ENCODE data around the gene DRC7.
"Not testable (repeated sequence)": the region's sequence is repeated elsewhere in the genome, so short reads cannot be mapped to it uniquely, and the experiment has no call there.

Gene DRC7

DNA sequence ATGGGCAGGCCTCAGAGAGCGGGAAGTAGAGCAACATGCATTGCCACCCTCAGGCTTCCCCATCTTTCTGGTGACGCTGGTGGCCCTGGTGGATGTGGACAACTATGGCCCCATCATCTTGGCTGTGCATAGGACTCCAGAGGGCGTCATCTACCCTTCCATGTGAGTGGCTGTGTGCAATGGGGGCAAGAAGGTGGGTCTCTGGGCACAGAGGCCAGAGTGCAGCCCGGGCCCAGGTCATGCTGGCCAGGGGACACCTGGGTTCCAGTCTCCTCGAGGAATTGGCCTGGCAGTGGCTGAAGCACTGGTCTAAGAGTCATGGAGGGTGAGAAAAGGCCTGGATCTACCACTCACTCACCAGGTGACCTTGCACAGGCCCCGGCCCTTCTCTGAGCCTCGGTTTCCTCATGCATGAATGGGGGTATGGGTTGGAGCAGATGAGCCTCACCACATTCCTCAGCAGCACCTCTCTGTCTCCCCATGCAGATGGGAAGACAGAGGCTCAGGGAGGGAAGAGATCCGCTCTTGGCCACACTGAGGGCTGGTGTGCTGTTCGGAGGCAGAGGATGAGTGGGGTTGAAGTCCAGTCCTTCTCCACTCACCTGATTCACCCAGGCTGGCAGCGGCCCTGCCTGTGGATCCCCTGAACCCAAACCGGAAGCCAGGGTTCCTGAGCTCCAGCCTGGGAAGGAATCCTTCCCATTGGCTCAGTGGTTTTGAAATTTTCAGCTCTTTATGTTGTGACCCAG, 33.7 kb upstream of the DRC7 start:
- no peak for DNase-seq

DNA sequence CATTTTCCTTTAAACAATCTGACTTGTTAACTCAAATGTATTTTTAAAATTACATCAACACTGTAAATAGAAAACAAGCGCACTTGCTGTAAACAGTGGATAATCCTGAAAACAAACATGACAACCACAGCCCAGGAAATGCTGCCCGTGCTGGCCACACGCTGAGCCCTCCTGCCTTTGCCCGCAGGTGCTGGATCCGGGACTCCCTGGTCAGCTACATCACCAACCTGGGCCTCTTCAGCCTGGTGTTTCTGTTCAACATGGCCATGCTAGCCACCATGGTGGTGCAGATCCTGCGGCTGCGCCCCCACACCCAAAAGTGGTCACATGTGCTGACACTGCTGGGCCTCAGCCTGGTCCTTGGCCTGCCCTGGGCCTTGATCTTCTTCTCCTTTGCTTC, 33.1 kb upstream of the DRC7 start:
- DNase-seq: no peak

DNA sequence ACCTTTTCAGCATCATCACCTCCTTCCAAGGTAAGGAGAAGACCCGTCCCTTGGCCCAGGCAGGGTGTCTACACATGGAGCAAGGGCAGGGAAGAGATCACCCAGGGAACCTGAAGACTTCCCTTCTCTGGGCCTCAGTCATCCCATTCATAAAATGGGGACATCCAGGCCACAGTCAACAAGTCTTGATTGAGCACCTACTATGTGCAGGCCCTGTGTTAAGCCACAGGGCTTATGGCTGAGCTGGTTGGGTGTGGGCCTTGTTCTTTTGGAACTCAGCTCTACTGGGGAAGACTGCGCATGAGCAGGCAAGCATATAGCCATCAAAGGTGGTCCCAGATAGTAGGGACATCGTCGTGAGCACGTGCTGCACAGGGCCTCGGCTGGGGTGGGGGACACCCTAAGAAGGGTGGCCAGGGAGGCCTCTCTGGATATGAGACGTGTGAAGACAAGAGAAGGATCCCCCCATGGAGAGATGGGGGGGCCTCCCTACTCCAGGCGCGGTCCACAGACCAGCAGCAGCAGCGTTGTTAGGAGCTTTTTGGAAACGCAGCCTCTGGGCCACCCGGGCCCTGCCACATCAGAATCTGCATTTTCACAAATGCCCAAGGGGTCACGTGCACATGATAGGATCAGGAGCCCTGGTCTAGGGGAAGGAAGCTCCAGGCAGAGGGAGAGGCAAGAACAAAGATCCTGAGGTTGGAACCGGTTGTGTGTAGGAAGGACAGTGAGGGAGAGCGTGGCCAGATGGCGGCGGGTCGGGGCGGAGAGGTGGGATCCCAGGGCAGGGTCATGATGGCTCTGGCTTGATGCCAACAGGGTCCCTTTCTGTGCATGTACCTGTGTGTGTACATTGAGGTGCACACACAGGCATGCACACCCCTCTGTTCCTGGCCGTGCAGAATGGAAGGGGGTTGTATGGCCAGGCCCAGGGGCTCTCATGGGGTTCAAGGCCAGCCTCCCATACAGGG, 32.4 kb upstream of the DRC7 start:
- no peak for DNase-seq

DNA sequence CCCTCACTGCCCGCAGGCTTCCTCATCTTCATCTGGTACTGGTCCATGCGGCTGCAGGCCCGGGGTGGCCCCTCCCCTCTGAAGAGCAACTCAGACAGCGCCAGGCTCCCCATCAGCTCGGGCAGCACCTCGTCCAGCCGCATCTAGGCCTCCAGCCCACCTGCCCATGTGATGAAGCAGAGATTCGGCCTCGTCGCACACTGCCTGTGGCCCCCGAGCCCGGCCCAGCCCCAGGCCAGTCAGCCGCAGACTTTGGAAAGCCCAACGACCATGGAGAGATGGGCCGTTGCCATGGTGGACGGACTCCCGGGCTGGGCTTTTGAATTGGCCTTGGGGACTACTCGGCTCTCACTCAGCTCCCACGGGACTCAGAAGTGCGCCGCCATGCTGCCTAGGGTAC, 31.2 kb upstream of the DRC7 start:
- no peak for DNase-seq

DNA sequence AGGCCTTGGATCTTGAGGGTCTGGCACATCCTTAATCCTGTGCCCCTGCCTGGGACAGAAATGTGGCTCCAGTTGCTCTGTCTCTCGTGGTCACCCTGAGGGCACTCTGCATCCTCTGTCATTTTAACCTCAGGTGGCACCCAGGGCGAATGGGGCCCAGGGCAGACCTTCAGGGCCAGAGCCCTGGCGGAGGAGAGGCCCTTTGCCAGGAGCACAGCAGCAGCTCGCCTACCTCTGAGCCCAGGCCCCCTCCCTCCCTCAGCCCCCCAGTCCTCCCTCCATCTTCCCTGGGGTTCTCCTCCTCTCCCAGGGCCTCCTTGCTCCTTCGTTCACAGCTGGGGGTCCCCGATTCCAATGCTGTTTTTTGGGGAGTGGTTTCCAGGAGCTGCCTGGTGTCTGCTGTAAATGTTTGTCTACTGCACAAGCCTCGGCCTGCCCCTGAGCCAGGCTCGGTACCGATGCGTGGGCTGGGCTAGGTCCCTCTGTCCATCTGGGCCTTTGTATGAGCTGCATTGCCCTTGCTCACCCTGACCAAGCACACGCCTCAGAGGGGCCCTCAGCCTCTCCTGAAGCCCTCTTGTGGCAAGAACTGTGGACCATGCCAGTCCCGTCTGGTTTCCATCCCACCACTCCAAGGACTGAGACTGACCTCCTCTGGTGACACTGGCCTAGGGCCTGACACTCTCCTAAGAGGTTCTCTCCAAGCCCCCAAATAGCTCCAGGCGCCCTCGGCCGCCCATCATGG, 30.5 kb upstream of the DRC7 start:
- DNase-seq: no peak

DNA sequence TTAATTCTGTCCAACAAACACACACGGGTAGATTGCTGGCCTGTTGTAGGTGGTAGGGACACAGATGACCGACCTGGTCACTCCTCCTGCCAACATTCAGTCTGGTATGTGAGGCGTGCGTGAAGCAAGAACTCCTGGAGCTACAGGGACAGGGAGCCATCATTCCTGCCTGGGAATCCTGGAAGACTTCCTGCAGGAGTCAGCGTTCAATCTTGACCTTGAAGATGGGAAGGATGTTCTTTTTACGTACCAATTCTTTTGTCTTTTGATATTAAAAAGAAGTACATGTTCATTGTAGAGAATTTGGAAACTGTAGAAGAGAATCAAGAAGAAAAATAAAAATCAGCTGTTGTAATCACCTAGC, 30.0 kb upstream of the DRC7 start:
- no peak for DNase-seq

DNA sequence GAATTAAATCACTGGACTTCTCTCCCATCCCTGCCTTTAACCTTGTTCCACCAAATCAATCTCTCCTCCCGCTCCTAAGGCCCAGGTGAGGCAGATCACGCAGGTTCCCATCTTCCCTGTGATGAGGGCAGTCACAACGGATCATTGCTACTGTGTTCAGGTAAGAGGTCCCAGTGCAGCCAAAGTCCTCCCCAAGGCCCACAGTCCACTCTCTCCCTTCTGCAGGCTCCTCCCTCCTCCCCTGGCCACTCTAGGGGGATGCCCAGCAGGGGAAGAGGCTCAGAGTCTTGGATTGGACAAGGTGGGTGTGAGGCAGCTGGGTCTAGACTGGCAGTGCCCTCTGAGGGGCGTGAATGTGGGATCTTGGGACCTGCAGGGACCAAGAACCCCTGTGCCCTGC, 29.1 kb upstream of the DRC7 start:
- DNase-seq: no peak

DNA sequence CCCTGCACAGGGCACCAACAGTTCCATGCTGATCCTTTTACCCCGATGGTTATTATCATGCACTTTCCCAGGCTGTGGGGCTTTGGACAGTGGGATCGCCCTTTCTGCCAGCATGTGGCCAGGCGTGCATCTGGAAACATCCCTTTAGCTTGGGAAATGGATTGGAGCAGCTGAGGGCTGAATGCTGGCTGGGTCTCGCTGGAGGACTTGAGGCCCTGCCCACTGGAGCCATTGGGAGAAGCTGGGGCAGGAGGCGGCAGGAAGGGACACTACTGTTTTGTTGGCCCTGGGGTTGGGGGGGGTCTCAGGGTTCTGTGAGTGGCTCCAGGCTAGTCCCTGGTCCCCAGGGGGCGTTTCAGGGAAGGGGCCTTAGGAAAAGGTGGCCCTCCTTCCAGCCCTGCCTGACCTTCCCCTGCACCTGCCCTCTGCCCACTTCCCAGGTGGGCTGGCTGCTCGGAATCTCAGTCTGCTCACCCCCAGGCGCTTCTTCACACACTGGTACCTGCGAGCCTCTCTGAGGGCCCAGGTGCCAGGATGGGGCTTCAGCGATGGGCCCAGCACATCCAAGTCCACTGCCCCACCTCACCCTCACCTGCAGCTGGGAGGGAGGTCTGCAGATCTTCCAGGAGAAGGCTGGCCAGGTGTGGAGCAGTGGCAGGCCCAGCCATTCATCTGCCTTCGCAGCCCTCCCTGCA, 28.1 kb upstream of the DRC7 start:
- DNase-seq: no peak

DNA sequence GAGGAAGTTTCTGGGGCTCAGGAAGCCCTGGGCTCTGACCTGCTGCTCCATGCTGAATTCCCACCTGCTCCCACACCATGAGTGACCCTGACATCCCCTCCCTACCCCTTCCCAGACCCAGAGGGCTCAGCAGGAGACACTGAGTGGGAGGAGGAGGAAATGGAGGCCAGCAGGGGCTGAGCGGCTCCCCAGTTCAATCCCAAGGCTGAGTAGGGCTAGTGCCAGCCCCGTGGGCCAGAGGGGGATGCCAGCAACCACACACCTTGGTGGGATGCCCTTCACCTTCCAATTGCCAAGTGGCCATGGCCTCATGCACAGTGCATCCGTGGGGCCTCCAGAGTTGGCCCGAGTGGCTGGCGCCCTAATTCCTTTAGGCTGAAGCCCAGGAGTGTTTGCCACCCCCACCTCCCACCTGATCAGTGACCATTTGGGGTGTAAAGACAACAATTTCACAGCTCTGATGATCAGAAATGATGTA, 27.5 kb upstream of the DRC7 start:
- DNase-seq: no peak

DNA sequence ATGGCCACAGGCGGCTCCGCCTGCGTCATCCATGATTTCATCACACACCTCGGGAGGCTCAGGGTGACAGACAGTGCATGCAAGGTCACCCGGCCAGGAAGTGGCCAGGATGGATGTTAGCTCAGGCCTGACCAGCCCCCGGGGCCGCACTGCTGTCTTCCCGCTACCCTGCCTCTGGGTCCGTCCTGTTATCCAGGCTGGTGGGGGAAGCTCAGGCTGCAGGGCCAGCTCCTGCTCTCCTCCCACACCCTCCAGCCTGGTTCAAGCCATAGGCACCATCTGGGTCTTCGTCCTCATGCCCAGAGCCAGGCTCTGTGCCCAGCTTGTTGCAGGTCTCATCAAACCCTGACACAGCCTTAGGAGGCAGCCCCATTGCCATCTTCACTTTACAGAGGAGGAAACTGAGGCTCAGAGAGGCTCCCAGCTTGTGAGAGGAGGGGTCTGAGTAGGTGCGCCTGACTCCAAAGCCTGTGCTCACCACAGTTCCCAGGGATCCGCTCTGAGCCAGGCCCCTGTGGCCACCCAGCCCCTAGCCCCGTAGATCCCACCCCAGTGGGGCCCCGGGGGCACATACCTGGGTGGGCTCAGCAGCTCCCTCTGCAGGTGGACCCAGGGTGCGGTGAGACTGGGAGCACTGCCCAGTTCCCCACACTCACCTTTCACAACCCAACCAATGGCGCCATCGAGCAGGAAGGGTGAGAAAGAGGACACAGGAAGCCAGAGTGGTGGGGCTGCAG, 26.9 kb upstream of the DRC7 start:
- DNase-seq: no peak

DNA sequence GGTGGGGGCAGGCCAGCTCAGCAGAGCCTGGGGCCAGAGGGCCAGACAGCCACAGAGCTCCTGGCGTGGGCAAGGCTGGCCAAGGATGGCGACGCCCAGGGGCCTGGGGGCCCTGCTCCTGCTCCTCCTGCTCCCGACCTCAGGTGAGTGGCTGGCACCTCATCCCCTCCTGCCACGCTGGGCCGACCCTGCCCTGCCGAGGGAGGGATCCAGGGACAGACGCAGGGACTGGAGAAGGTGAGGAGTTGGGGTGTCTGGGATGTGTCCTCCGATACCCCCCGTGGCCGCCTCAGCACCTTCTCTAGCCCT, 26.4 kb upstream of the DRC7 start, which contains the start of gene ADGRG3:
Gene ADGRG3, plus strand, starts transcription at position 44 of the 309 bp plus-strand sequence. Its CDS starts 42 bp downstream, at position 86.
- DNase-seq: no peak

DNA sequence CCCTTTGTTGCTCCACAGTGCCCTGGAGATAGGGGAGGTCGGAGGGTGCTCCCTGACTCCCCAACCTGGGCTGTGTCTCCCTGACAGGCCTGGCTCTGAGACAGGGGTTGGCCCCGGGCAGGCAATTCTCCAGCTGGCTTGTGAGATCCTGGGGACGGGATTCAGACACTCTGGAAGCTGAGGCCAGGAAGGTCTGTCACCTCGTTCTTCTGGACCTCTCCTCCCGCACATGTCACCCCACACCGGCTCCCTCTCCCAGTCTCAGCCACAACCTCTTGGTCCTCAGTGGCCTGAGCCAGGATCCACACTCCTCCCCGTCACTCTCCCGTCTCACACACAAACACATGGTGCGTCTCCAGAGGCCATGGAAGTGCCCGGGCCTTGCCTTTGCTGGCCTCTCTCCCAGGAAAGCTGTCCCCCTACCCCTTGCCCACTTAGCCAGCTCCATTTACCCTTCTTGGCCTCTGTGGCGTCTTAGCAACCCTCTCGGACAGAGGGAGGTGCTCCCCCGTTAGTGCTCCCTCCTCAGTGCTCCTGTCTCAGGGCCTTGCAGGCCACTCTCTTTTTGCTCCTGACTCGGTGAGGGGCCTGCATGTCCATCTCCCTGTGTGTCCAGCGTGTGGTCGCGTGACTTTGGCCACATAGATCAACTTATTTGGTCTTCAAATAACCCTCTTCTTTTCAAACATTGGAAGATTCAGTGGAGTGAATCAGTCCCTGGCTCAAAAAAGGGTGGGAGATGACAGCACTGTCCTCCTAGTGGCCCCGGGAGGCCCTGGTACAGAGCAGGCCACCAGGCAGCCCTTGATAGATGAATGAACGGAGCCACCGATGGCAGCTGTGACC, 25.8 kb upstream of the DRC7 start:
- DNase-seq: no peak

DNA sequence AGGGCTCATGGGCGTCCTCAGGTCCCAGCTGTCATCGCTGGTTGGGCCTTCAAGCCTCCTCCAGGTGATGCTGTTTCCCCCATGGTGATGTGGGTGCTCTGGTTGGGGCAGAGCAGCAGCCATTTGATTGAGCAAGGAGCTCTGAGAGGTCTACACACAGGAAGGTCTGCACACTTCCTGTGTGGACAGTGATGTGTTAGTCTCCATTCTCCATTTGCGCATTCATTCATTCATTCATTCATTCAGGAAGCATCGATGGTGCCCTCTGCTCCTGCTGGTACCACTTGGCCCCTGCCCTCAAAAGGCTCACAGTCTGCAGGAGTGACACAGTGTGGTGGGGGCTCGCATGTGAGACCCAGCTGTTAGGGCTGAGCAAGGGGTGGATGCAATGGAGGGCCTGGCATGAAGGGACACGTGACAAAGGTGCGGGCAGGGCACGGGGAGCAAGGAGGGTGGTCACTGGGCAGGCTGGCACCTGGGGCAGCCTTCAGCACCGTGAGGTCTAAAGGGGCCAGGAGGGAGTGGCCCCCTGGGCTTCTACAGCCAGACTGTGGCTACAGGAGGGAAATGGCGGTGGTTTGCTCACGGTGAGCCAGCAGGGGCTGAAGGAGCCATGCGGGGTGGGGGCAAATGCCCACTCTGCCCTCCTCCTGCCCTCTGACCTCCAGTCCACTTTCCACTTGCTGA, 25.0 kb upstream of the DRC7 start:
- no peak for DNase-seq

DNA sequence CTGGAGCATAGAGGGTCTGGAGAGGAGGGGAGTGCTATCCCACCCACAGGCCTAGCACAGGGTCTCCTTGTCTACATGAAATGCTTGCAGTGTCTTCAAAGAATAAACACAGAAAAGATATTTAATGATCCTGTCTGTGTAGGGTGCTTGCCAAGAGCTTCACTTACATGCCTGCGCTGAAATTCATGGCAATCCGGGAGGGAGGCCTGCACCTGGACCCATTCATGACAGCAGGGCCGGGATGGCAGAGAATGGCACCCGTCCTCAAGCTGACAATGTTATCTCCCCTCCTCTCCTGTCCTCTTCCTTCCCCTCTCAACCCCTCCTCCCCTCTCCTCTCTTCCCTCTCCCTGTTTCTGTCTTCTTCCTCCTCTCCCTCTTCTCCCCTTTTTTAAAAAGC, 24.4 kb upstream of the DRC7 start:
- no peak for DNase-seq

DNA sequence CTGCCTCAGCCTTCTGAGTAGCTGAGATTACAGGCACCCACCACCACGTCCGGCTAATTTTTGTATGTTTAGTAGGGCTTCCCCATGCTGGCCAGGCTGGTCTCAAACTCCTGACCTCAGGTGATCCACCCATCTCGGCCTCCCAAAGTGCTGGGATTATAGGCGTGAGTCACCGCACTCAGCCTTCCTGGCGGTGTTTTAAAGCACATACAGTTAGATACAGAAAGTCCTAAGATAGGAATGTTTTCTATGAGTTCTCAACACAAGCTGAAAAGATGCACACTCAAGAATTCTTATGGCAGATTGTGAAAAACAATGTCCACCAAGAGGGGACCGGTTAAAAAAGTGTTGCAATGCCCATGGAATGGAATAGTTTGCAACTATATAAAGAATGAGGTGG, 23.2 kb upstream of the DRC7 start:
- DNase-seq: not testable (repeated sequence)

DNA sequence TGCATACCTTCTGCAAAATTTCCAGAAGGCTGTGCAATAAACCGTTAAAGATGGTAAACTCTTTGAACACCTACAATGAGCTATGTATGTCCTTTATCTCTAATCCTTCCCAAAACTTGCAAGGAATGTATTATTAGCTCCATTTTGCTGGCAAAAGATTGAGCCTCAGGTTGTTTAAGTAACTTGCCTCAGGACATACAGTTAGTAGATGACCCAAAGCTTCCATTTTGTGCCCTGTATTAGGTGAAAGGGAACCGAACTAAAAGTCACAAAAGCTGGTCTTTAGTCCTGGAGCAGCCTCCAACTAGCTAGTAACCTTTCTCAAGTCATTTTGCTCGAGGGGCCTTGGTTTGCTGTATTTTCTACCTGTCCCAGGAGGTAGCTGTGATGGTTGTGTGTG, 22.2 kb upstream of the DRC7 start:
- no peak for DNase-seq

DNA sequence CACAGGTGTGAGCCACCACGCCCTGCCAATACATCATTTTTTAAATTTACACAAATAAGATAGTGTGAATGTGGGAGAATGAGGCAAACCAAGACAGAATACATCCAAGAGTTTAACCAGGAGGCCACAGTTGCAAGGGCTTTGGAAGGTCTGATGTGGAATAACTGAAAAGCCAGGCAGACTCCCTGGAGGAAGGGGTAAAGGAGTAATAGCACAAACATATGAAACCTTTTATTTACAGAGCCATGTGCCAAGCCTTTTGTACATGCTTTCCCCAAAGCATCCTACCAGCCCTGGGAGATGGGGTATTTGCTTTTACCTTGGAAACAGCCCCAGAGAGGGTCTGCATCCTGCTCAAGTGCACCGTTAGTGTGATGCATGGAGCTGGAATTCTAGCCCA, 21.8 kb upstream of the DRC7 start:
- DNase-seq: no peak

DNA sequence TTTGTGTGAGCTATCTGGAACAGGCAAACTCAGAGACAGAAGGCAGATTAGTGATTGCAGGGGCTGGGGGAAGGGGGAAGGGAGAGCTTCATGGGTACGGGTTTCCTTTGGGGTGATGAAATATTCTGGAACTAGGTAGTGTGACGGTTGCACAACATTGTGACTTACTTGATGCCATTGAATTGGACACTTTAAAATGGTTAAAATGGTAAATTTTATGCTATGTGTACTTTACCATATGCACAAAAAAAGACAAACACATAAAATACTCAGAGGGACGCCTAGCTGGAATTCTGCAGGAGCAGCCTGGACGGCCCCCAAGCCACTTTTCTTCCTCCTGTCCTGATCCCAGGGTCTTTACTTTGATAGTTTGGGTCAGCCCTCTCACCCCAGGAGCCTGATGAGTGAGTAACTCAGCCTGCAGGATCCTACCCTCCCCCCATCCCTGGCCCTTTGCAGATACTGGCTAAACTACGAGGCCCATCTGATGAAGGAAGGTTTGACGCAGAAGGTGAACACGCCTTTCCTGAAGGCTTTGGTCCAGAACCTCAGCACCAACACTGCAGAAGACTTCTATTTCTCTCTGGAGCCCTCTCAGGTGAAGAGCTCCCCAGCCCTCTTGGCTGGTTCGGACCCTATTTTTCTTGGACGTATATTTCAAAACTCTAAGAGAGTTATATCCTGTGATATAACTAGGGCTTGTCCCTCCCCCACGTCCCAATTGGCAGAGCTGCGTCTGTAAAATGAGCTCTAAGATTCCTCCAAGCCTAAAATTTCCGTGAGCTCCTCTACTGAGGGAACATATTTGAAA, 18.7 kb upstream of the DRC7 start:
- DNase-seq: no peak

DNA sequence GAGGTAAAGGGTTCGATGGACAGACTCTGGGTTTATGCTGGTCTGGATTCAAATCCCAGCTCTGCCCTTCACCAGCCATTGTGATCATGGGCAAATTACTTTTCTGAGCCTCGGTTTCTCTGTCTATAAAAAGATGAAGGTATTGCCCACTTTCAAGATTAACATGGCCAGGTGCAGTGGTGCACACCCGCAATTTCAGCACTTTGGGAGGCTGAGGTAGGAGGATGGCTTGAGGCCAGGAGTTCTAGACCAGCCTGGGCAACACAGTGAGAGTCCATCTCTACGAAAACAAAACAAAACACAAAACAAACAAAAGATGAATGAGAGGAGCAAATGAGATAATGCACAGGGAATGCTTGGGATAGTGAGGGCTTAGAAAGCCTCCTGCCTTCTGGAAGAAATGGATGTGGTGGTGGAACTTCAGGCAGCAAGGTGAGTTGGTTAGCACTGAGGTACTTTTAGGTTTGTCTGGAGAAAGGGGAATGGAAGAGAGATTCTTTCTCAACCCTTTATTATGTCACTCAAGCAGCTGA, 18.0 kb upstream of the DRC7 start:
- DNase-seq: no peak
